CD4-positive, alpha-beta T cell (primary cell): ENCODE measurements around the gene IKZF2. TPM values are rescaled to one million over a fixed set of nuclear protein-coding genes. Genes with fewer than 3 reads are reported as not detected.

ENCODE experiments used
- ATAC-seq: fragments of 200-7000 bp; cut with Tn5 transposase; one replicate; pipeline ENCODE4 v1.10.0; 2022; ENCODE audit warnings: mild to moderate bottlenecking; ENCODE audit not compliant: poor library complexity
- CTCF ChIA-PET: fragments of 350-600 bp; sonication (Branson Sonifier 250); formaldehyde crosslinking; loops from one replicate; lab custom pipeline; 2021; ENCODE audit warnings: antibody characterized with exemption, inconsistent platforms; lab: Charles Lee
- POLR2A ChIA-PET: fragments of 350-600 bp; sonication (Branson Sonifier 250); formaldehyde crosslinking; loops from one replicate; lab custom pipeline; 2021; ENCODE audit warnings: antibody characterized with exemption, inconsistent platforms; lab: Charles Lee
- DNase-seq, 14 experiments: peaks; one replicate each; pipeline ENCODE4 v3.0.0-alpha.2; 2013 to 2020; ENCODE audit warnings: mixed read lengths in 2 of 14
- H3K27ac ChIP-seq, 2 donors: one replicate each; pipeline versions ENCODE4 v1.5.1 to v1.7.0; 2013; ENCODE audit warnings: low read length in 2 of 2, low read depth in 1 of 2, mild to moderate bottlenecking in 1 of 2
- H3K27me3 ChIP-seq, 2 experiments: 1 replicate in 1 of 2; 2 replicates in 1 of 2; pipeline versions ENCODE4 v1.6.1 to v1.7.0; 2013; ENCODE audit warnings: low read length in 2 of 2, control low read depth in 1 of 2, mild to moderate bottlenecking in 1 of 2, moderate library complexity in 1 of 2; ENCODE audit not compliant: insufficient read depth in 2 of 2, control insufficient read depth in 1 of 2
- H3K36me3 ChIP-seq: one replicate; pipeline ENCODE4 v1.6.1; 2013; ENCODE audit warnings: low read length, control low read depth; ENCODE audit not compliant: insufficient read depth
- H3K4me1 ChIP-seq: one replicate; pipeline ENCODE4 v1.6.1; 2013; ENCODE audit warnings: low read length, control low read depth; ENCODE audit not compliant: insufficient read depth
- H3K4me3 ChIP-seq: one replicate; pipeline ENCODE4 v1.5.1; 2013; ENCODE audit warnings: mild to moderate bottlenecking, low read length, moderate library complexity
- H3K9me3 ChIP-seq, 2 experiments: 1 replicate in 1 of 2; 2 replicates in 1 of 2; pipeline versions ENCODE4 v1.6.1 to v1.7.0; 2013; ENCODE audit warnings: low read length in 2 of 2, mild to moderate bottlenecking in 2 of 2, control low read depth in 1 of 2, moderate library complexity in 1 of 2; ENCODE audit not compliant: control insufficient read depth in 1 of 2, insufficient read depth in 1 of 2
- H3K27ac Mint-ChIP-seq: one replicate; pipeline ENCODE4 v1.8.0; 2020; ENCODE audit warnings: mixed read lengths
- H3K27me3 Mint-ChIP-seq: one replicate; pipeline ENCODE4 v1.8.0; 2021; ENCODE audit warnings: mixed read lengths
- H3K36me3 Mint-ChIP-seq: one replicate; pipeline ENCODE4 v1.8.0; 2021; ENCODE audit warnings: low read depth, mixed read lengths
- H3K4me1 Mint-ChIP-seq: one replicate; pipeline ENCODE4 v1.8.0; 2021; ENCODE audit warnings: low read depth, mixed read lengths
- H3K4me3 Mint-ChIP-seq: one replicate; pipeline ENCODE4 v1.8.0; 2020; ENCODE audit warnings: mild to moderate bottlenecking, mixed read lengths
- H3K9me3 Mint-ChIP-seq: one replicate; pipeline ENCODE4 v1.8.0; 2020; ENCODE audit warnings: mixed read lengths
- CTCF ChIP-seq: fragments of 200-600 bp; IDR thresholded peaks from one replicate; pipeline ENCODE4 v1.8.0; 2022; ENCODE audit warnings: antibody characterized with exemption, mild to moderate bottlenecking
- intact Hi-C, 2 experiments: fragments of 100-400 bp; cut with DNase I in 1 of 2; cut with micrococcal nuclease in 1 of 2; formaldehyde crosslinking; loops; one replicate each; pipeline versions ENCODE4 v1.15.1 to v1.9.0; 2023 to 2025; cut with DNase I, micrococcal nuclease
- total RNA-seq, 174 experiments: library from RNA in 2 of 174; stranded (reverse) in 2 of 174; gene quantifications; one replicate each; pipeline ENCODE4 v1.2.3 and lab custom pipeline; 2021 to 2026

IKZF2 gene
- total RNA-seq, 2 experiments from 2014 or later, result 8.7 to 8.9 TPM

GRCh38 chr2:212958133-212958532, 193.3 kb downstream of the IKZF2 start:
- Histone ChIP-seq H3K27ac (peak overlapping the region in 1 of 2 donors; percentile 1), H3K4me3 (no peak overlapping the region), H3K4me1 (peaks cover 3% of the 10 kb centered on the region), H3K36me3 (no peaks in the 10 kb centered on the region), H3K27me3 (no peaks in the 10 kb centered on the region), H3K9me3 (no peaks in the 10 kb centered on the region)
- TF ChIP-seq CTCF, result no peak
- ChIA-PET CTCF (no interaction called here), POLR2A (interaction anchor here (1.1 to 1.2 kb wide), 3 partner anchors 10 to 105 kb away, joined by 3 read pairs; no protein-coding TSS in a partner anchor)
- ATAC-seq (no peak), DNase-seq (no peak)
- no peaks in the 10 kb centered on the region for H3K27me3 Mint-ChIP-seq
- H3K9me3 Mint-ChIP-seq, result no peaks in the 10 kb centered on the region
- peak overlapping the region; percentile 73 for H3K4me3 Mint-ChIP-seq
- H3K4me1 Mint-ChIP-seq, result peaks cover 44% of the 10 kb centered on the region
- no peaks in the 10 kb centered on the region for H3K36me3 Mint-ChIP-seq
- peak overlapping the region; percentile 75 for H3K27ac Mint-ChIP-seq
- intact Hi-C loops, result no loop called here

- Mint-ChIP-seq H3K9me3 (no peaks in the 10 kb centered on the region), H3K4me3 (peak overlapping the region; percentile 26), H3K36me3 (no peaks in the 10 kb centered on the region), H3K27me3 (no peaks in the 10 kb centered on the region), H3K27ac (peak overlapping the region; percentile 75), H3K4me1 (peaks cover 44% of the 10 kb centered on the region)
- Histone ChIP-seq H3K4me1 (peaks cover 3% of the 10 kb centered on the region), H3K9me3 (no peaks in the 10 kb centered on the region), H3K27ac (no peak overlapping the region), H3K27me3 (no peaks in the 10 kb centered on the region), H3K4me3 (no peak overlapping the region), H3K36me3 (no peaks in the 10 kb centered on the region)
- intact Hi-C loops, result no loop called here
- TF ChIP-seq CTCF, result no peak
- POLR2A ChIA-PET, result interaction anchor here (1.1 to 1.2 kb wide), 3 partner anchors 10 to 106 kb away, joined by 3 read pairs; no protein-coding TSS in a partner anchor
- CTCF ChIA-PET, result no interaction called here
- DNase-seq (no peak), ATAC-seq (no peak)
Measured at GRCh38 chr2:212957624-212958023, 193.8 kb downstream of the IKZF2 start.

GRCh38 chr2:212956665-212957607, 194.5 kb downstream of the IKZF2 start:
- TF ChIP-seq CTCF, result no peak
- Mint-ChIP-seq H3K27ac (no peak overlapping the region), H3K27me3 (no peaks in the 10 kb centered on the region), H3K4me1 (peaks cover 44% of the 10 kb centered on the region), H3K36me3 (no peaks in the 10 kb centered on the region), H3K9me3 (no peaks in the 10 kb centered on the region), H3K4me3 (peak overlapping the region; percentile 26)
- DNase-seq (no peak), ATAC-seq (no peak)
- intact Hi-C loops, result no loop called here
- H3K4me1 ChIP-seq, result peaks cover 3% of the 10 kb centered on the region
- no peak overlapping the region for H3K4me3 ChIP-seq
- H3K27ac ChIP-seq, result no peak overlapping the region
- CTCF ChIA-PET, result no interaction called here
- POLR2A ChIA-PET, result interaction anchor here (1.1 to 1.2 kb wide), 2 partner anchors 9 to 107 kb away, joined by 3 read pairs; no protein-coding TSS in a partner anchor
- no peaks in the 10 kb centered on the region for H3K36me3 ChIP-seq
- H3K27me3 ChIP-seq, result no peaks in the 10 kb centered on the region
- no peaks in the 10 kb centered on the region for H3K9me3 ChIP-seq
